ENCODE measurements around the gene ZNF385A.

GRCh38 chr12:54416687-54417603, 32.4 kb upstream of the ZNF385A start:
- TF ChIP-seq POLR2AphosphoS5 (IDR thresholded peaks at IDR 0.05; ENCODE audit: low read depth, low read length) (no peak), SIN3A (IDR thresholded peaks at IDR 0.05; ENCODE audit: borderline replicate concordance, insufficient read depth, low read length) (no peak), TAF1 (IDR thresholded peaks at IDR 0.05; ENCODE audit: borderline replicate concordance, insufficient read depth, low read length) (no peak)
- TF ChIP-seq, protein P1, sequence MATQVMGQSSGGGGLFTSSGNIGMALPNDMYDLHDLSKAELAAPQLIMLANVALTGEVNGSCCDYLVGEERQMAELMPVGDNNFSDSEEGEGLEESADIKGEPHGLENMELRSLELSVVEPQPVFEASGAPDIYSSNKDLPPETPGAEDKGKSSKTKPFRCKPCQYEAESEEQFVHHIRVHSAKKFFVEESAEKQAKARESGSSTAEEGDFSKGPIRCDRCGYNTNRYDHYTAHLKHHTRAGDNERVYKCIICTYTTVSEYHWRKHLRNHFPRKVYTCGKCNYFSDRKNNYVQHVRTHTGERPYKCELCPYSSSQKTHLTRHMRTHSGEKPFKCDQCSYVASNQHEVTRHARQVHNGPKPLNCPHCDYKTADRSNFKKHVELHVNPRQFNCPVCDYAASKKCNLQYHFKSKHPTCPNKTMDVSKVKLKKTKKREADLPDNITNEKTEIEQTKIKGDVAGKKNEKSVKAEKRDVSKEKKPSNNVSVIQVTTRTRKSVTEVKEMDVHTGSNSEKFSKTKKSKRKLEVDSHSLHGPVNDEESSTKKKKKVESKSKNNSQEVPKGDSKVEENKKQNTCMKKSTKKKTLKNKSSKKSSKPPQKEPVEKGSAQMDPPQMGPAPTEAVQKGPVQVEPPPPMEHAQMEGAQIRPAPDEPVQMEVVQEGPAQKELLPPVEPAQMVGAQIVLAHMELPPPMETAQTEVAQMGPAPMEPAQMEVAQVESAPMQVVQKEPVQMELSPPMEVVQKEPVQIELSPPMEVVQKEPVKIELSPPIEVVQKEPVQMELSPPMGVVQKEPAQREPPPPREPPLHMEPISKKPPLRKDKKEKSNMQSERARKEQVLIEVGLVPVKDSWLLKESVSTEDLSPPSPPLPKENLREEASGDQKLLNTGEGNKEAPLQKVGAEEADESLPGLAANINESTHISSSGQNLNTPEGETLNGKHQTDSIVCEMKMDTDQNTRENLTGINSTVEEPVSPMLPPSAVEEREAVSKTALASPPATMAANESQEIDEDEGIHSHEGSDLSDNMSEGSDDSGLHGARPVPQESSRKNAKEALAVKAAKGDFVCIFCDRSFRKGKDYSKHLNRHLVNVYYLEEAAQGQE (IDR thresholded peaks at IDR 0.05; ENCODE audit: insufficient read depth in 1 of 2, low read depth in 2 of 2, low read length in 2 of 2): no peak

All from PFSK-1 (cell line).